CD14-positive monocyte (primary cell): ENCODE results near the gene TFF1. TPM values are rescaled to one million over a fixed set of nuclear protein-coding genes. Genes with fewer than 3 reads are reported as not detected.

Experiments
- DNase-seq, 3 donors: peaks; one replicate each; pipeline ENCODE4 v3.0.0-alpha.2; 2011 to 2022
- H2AFZ ChIP-seq: 2 replicates; pipeline ENCODE4 v1.6.0; 2012; ENCODE audit warnings: mild to moderate bottlenecking, low read depth, low read length, inconsistent platforms; ENCODE audit not compliant: insufficient read depth, poor library complexity, severe bottlenecking
- H3K27ac ChIP-seq, 2 donors: 1 replicate in 1 of 2; 2 replicates in 1 of 2; pipeline ENCODE4 v1.5.1; 2012 to 2013; ENCODE audit warnings: low read length in 2 of 2, control low read depth in 1 of 2, inconsistent platforms in 1 of 2, low read depth in 1 of 2, mild to moderate bottlenecking in 1 of 2
- H3K27me3 ChIP-seq, 2 donors: one replicate each; pipeline versions ENCODE4 v1.6.0 to v1.6.1; 2011 to 2013; ENCODE audit warnings: low read length in 2 of 2; ENCODE audit not compliant: control insufficient read depth in 2 of 2, insufficient read depth in 2 of 2
- H3K36me3 ChIP-seq, 2 donors: replicated peaks in 1 of 2; 1 replicate in 1 of 2; 2 replicates in 1 of 2; pipeline versions ENCODE4 v1.5.1 to v1.6.1; 2012 to 2013; ENCODE audit warnings: low read length in 2 of 2, control low read depth in 1 of 2, inconsistent platforms in 1 of 2, mild to moderate bottlenecking in 1 of 2; ENCODE audit not compliant: insufficient read depth in 2 of 2, control insufficient read depth in 1 of 2
- H3K4me1 ChIP-seq, 2 donors: 1 replicate in 1 of 2; 2 replicates in 1 of 2; pipeline versions ENCODE4 v1.5.1 to v1.6.1; 2012 to 2013; ENCODE audit warnings: low read length in 2 of 2, control low read depth in 1 of 2, inconsistent platforms in 1 of 2, mild to moderate bottlenecking in 1 of 2, moderate library complexity in 1 of 2; ENCODE audit not compliant: insufficient read depth in 2 of 2, control insufficient read depth in 1 of 2
- H3K4me2 ChIP-seq: replicated peaks from 2 replicates; pipeline ENCODE3; 2012; ENCODE audit warnings: low read length, moderate library complexity, mild to moderate bottlenecking; ENCODE audit not compliant: poor library complexity, severe bottlenecking; ENCODE audit errors: extremely low read depth
- H3K4me3 ChIP-seq, 3 experiments: fragments of 200-600 bp in 1 of 3; sonication (generic) in 1 of 3; replicated peaks in 1 of 3; 1 replicate in 2 of 3; 2 replicates in 1 of 3; pipeline ENCODE4 v1.5.1; 2011 to 2013; ENCODE audit warnings: low read length in 3 of 3, mild to moderate bottlenecking in 3 of 3, control low read depth in 2 of 3, low read depth in 2 of 3, inconsistent platforms in 1 of 3, moderate library complexity in 1 of 3
- H3K79me2 ChIP-seq: 2 replicates; pipeline ENCODE4 v1.6.0; 2012; ENCODE audit warnings: mild to moderate bottlenecking, control low read depth, inconsistent platforms, low read length, moderate library complexity; ENCODE audit not compliant: insufficient read depth
- H3K9ac ChIP-seq: 2 replicates; pipeline ENCODE4 v1.6.0; 2017; ENCODE audit warnings: low read length, mild to moderate bottlenecking; ENCODE audit not compliant: insufficient read depth, poor library complexity, severe bottlenecking
- H3K9me3 ChIP-seq, 2 donors: replicated peaks in 1 of 2; 1 replicate in 1 of 2; 2 replicates in 1 of 2; pipeline versions ENCODE4 v1.5.1 to v1.6.1; 2012 to 2013; ENCODE audit warnings: low read length in 2 of 2, control low read depth in 1 of 2; ENCODE audit not compliant: control insufficient read depth in 1 of 2, insufficient read depth in 1 of 2
- H4K20me1 ChIP-seq: 2 replicates; pipeline ENCODE4 v1.6.0; 2012; ENCODE audit warnings: mild to moderate bottlenecking, low read length, control low read depth, moderate library complexity; ENCODE audit not compliant: insufficient read depth
- H3K27ac Mint-ChIP-seq, 7 donors: one replicate each; pipeline ENCODE4 v1.8.0; 2020; ENCODE audit warnings: mild to moderate bottlenecking in 7 of 7, mixed read lengths in 7 of 7, moderate library complexity in 6 of 7, inconsistent platforms in 2 of 7
- H3K27me3 Mint-ChIP-seq, 3 donors: one replicate each; pipeline ENCODE4 v1.8.0; 2021 to 2022; ENCODE audit warnings: low read depth in 3 of 3, mild to moderate bottlenecking in 3 of 3, mixed read lengths in 3 of 3, moderate library complexity in 3 of 3, inconsistent platforms in 1 of 3
- H3K36me3 Mint-ChIP-seq, 2 donors: one replicate each; pipeline ENCODE4 v1.8.0; 2020; ENCODE audit warnings: mixed read lengths in 2 of 2, inconsistent platforms in 1 of 2, mild to moderate bottlenecking in 1 of 2
- H3K4me1 Mint-ChIP-seq: one replicate; pipeline ENCODE4 v1.8.0; 2020; ENCODE audit warnings: mild to moderate bottlenecking, mixed read lengths
- H3K4me3 Mint-ChIP-seq, 2 donors: one replicate each; pipeline ENCODE4 v1.8.0; 2020; ENCODE audit warnings: mild to moderate bottlenecking in 2 of 2, mixed read lengths in 2 of 2, moderate library complexity in 1 of 2
- H3K9me3 Mint-ChIP-seq, 7 donors: one replicate each; pipeline ENCODE4 v1.8.0; 2020 to 2022; ENCODE audit warnings: mixed read lengths in 7 of 7, mild to moderate bottlenecking in 6 of 7, moderate library complexity in 6 of 7, inconsistent platforms in 2 of 7
- WGBS: methylation state at CpG from one replicate; pipeline ENCODE4 v1.1.5; 2013; ENCODE audit warnings: missing lambda C conversion rate; ENCODE audit not compliant: insufficient coverage; 5-methylcytosine and 5-hydroxymethylcytosine counted together
- intact Hi-C, 2 donors: fragments of 100-400 bp; cut with micrococcal nuclease; formaldehyde crosslinking; loops; one replicate each; pipeline versions ENCODE4 v1.15.0 to v1.15.1; 2023
- polyA plus RNA-seq, 3 donors: library from polyadenylated mRNA; depleted of rRNA in 1 of 3; unstranded in 2 of 3; stranded (reverse) in 1 of 3; fragments of 300-500 nt in 2 of 3; fragments of >200 nt in 1 of 3; fragmentation: Illumina TruSeq in 2 of 3; gene quantifications; 1 replicate in 2 of 3; 2 replicates in 1 of 3; pipeline ENCODE4 v1.2.3, GENCODE V29; 2012 to 2021
- TF ChIP-seq, protein P1 (sequence below): fragments of 200-600 bp; IDR thresholded peaks from one replicate; pipeline ENCODE4 v1.8.0; 2022; ENCODE audit warnings: antibody characterized with exemption, mild to moderate bottlenecking

TFF1 gene
- polyA plus RNA-seq, 3 donors, result not detected

GRCh38 chr21:42382915-42383314 is 16.6 kb upstream of the TFF1 start:
- H3K27me3 Mint-ChIP-seq, result peaks cover 0 to 8% (median 4%) of the 10 kb centered on the region in 3 donors
- H3K36me3 Mint-ChIP-seq, result no peaks in the 10 kb centered on the region
- no peaks in the 10 kb centered on the region for H3K36me3 ChIP-seq
- H3K9me3 ChIP-seq, result peaks cover 19 to 29% of the 10 kb centered on the region in 2 donors
- intact Hi-C loops, result loop anchor here in 1 of 2 donors (5.0 kb wide), 1 partner anchor 64 kb away; no protein-coding TSS in a partner anchor
- H3K27me3 ChIP-seq, result no peaks in the 10 kb centered on the region
- no peak overlapping the region for H3K9ac ChIP-seq
- H4K20me1 ChIP-seq, result no peaks in the 10 kb centered on the region
- DNase-seq, result no peak
- peaks cover 20 to 35% of the 10 kb centered on the region in 2 donors for H3K4me1 ChIP-seq
- no peak overlapping the region for H3K4me3 ChIP-seq
- no peak overlapping the region for H2AFZ ChIP-seq
- H3K79me2 ChIP-seq, result no peaks in the 10 kb centered on the region
- no peak overlapping the region for H3K4me2 ChIP-seq
- no peak overlapping the region for H3K27ac ChIP-seq
- TF ChIP-seq, protein P1, sequence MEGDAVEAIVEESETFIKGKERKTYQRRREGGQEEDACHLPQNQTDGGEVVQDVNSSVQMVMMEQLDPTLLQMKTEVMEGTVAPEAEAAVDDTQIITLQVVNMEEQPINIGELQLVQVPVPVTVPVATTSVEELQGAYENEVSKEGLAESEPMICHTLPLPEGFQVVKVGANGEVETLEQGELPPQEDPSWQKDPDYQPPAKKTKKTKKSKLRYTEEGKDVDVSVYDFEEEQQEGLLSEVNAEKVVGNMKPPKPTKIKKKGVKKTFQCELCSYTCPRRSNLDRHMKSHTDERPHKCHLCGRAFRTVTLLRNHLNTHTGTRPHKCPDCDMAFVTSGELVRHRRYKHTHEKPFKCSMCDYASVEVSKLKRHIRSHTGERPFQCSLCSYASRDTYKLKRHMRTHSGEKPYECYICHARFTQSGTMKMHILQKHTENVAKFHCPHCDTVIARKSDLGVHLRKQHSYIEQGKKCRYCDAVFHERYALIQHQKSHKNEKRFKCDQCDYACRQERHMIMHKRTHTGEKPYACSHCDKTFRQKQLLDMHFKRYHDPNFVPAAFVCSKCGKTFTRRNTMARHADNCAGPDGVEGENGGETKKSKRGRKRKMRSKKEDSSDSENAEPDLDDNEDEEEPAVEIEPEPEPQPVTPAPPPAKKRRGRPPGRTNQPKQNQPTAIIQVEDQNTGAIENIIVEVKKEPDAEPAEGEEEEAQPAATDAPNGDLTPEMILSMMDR, result no peak
- 96% methylated on average over 4 of the region's 6 CpGs for WGBS
- peaks cover 11 to 20% (median 15%) of the 10 kb centered on the region in 7 donors for H3K9me3 Mint-ChIP-seq
- H3K4me3 Mint-ChIP-seq, result no peak overlapping the region
- peaks cover 52% of the 10 kb centered on the region for H3K4me1 Mint-ChIP-seq
- H3K27ac Mint-ChIP-seq, result no peak overlapping the region

DNA sequence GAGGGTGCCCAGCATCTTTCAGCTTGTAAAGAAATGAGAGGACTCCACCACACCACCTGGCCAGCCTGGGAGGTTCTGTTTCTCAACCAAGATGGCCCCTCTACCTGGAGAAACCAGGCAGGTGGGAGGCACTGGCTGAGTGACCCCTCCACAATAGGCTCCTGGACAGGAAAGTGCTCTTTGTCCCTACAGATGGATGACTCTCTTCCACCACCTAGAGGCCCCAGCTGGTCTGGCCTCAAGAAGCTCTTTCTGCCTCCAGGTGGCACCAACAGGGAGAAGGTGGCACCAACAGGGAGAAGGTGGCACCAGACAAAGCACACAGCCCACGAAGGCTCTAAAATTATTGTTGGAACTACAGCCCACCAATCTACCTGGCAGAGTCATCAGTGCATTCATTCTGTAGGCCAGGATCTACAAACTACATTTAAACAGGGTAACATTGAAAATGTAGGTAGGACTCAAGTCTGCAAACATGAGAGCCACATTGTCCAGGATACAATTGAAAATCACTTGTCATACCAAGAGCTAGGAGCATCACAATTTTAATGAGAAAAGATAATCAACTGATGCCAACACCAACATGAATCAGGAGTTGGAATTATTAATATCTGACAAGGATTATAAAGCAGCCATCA is 15.1 kb upstream of the TFF1 start:
- WGBS, result no CpG with 5 or more reads among the region's 1 CpG
- H3K4me2 ChIP-seq, result no peak overlapping the region
- peaks cover 10 to 21% of the 10 kb centered on the region in 2 donors for H3K4me1 ChIP-seq
- H3K27me3 ChIP-seq, result no peaks in the 10 kb centered on the region
- no peaks in the 10 kb centered on the region for H3K79me2 ChIP-seq
- no peak overlapping the region for H3K9ac ChIP-seq
- TF ChIP-seq, protein P1, result peak; percentile 56
- H3K27ac Mint-ChIP-seq, result no peak overlapping the region
- no peak overlapping the region for H3K4me3 ChIP-seq
- peaks cover 39% of the 10 kb centered on the region for H3K4me1 Mint-ChIP-seq
- peak; percentile 10 to 15 (median 14) for DNase-seq
- no peak overlapping the region for H3K27ac ChIP-seq
- H4K20me1 ChIP-seq, result no peaks in the 10 kb centered on the region
- H3K27me3 Mint-ChIP-seq, result peaks cover 1 to 2% (median 2%) of the 10 kb centered on the region in 3 donors
- H3K4me3 Mint-ChIP-seq, result no peak overlapping the region
- peaks cover 11 to 20% (median 15%) of the 10 kb centered on the region in 7 donors for H3K9me3 Mint-ChIP-seq
- H3K36me3 Mint-ChIP-seq, result no peaks in the 10 kb centered on the region
- H2AFZ ChIP-seq, result no peak overlapping the region
- peaks cover 19 to 29% of the 10 kb centered on the region in 2 donors for H3K9me3 ChIP-seq
- intact Hi-C loops, result loop anchor here in 1 of 2 donors (5.0 kb wide), 1 partner anchor 66 kb away; no protein-coding TSS in a partner anchor
- no peaks in the 10 kb centered on the region for H3K36me3 ChIP-seq
